HepG2 (cell line): Measurements from ENCODE around the gene SLC25A11. TPM values are rescaled to one million over a fixed set of nuclear protein-coding genes. Genes with fewer than 3 reads are reported as not detected.

Experiments
- AKAP8 ChIP-seq: sonication (generic); formaldehyde crosslinking; IDR thresholded peaks from 2 replicates; pipeline ENCODE4 v1.5.1; 2020; ENCODE audit warnings: mild to moderate bottlenecking, missing genetic modification reagents
- ARID2 ChIP-seq: sonication (generic); formaldehyde crosslinking; IDR thresholded peaks from 2 replicates; pipeline ENCODE4 v1.8.1; 2022; ENCODE audit warnings: mild to moderate bottlenecking, missing genetic modification reagents, borderline replicate concordance
- ATF2 ChIP-seq: sonication (generic); formaldehyde crosslinking; IDR thresholded peaks from 2 replicates; pipeline ENCODE4 v1.4.0; 2020; ENCODE audit warnings: missing genetic modification reagents
- CHCHD3 ChIP-seq: sonication (generic); formaldehyde crosslinking; IDR thresholded peaks from 2 replicates; pipeline ENCODE4 v1.8.0; 2022; ENCODE audit warnings: mild to moderate bottlenecking, missing genetic modification reagents, moderate library complexity
- ETV5 ChIP-seq: IDR thresholded peaks from 2 replicates; pipeline ENCODE4 v1.6.1; 2018; ENCODE audit warnings: missing biosample characterization, missing genetic modification reagents, inconsistent platforms, borderline replicate concordance
- FOXJ3 ChIP-seq: sonication (generic); formaldehyde crosslinking; IDR thresholded peaks from 2 replicates; pipeline ENCODE4 v1.4.0; 2020; ENCODE audit warnings: missing genetic modification reagents, mild to moderate bottlenecking, borderline replicate concordance
- GATAD1 ChIP-seq: IDR thresholded peaks from 2 replicates; pipeline ENCODE4 v1.6.1; 2016; ENCODE audit warnings: missing genetic modification reagents, missing compliant biosample characterization
- PAF1 ChIP-seq: IDR thresholded peaks from 2 replicates; pipeline ENCODE4 v1.6.1; 2016; ENCODE audit warnings: missing genetic modification reagents, missing compliant biosample characterization
- PAX8 ChIP-seq: sonication (generic); formaldehyde crosslinking; IDR thresholded peaks from 2 replicates; pipeline ENCODE4 v1.8.0; 2022; ENCODE audit warnings: mild to moderate bottlenecking, missing genetic modification reagents, borderline replicate concordance
- POLR2G ChIP-seq: fragments of 200-400 bp; formaldehyde crosslinking; IDR thresholded peaks from 2 replicates; pipeline ENCODE4 v1.6.1; 2018; ENCODE audit warnings: mild to moderate bottlenecking, low read depth, low read length, moderate library complexity
- SKI ChIP-seq: fragments of 450-650 bp; IDR thresholded peaks from one replicate; pipeline ENCODE4 v1.6.1; 2018; ENCODE audit warnings: mild to moderate bottlenecking; ENCODE audit not compliant: partially characterized antibody
- TBX2 ChIP-seq: sonication (generic); formaldehyde crosslinking; IDR thresholded peaks from 2 replicates; pipeline ENCODE4 v1.5.0; 2020; ENCODE audit warnings: missing genetic modification reagents, mild to moderate bottlenecking, borderline replicate concordance
- ZFX ChIP-seq: sonication (generic); formaldehyde crosslinking; IDR thresholded peaks from 2 replicates; pipeline ENCODE4 v1.4.0; 2020; ENCODE audit warnings: mild to moderate bottlenecking, low read depth, missing genetic modification reagents, moderate library complexity
- ZNF382 ChIP-seq: sonication (generic); formaldehyde crosslinking; IDR thresholded peaks from 2 replicates; pipeline ENCODE4 v1.5.0; 2020; ENCODE audit warnings: missing genetic modification reagents, mild to moderate bottlenecking, borderline replicate concordance
- ZNF737 ChIP-seq: sonication (generic); formaldehyde crosslinking; IDR thresholded peaks from 2 replicates; pipeline ENCODE4 v1.5.0; 2020; ENCODE audit warnings: missing genetic modification reagents, mild to moderate bottlenecking, borderline replicate concordance
- ZSCAN29 ChIP-seq: sonication (generic); formaldehyde crosslinking; conservative IDR thresholded peaks from 2 replicates; pipeline ENCODE4 v1.4.0; 2020; ENCODE audit warnings: mild to moderate bottlenecking, missing genetic modification reagents
- polyA plus RNA-seq, 8 experiments: library from polyadenylated mRNA; depleted of rRNA in 3 of 8; stranded (reverse) in 7 of 8; unstranded in 1 of 8; fragments of >200 nt; fragmentation: Illumina TruSeq in 4 of 8; extraction: Trizol in 4 of 8; gene quantifications; 2 replicates each; pipeline versions ENCODE4 v1.2.1 to v1.2.3, GENCODE V29; 2011 to 2016; ENCODE audit warnings: low read depth in 4 of 8, missing spikeins in 1 of 8, mixed read lengths in 1 of 8; ENCODE audit not compliant: insufficient read depth in 1 of 8
- total RNA-seq, 5 experiments: library from RNA; depleted of rRNA; stranded (reverse); fragments of >200 nt; fragmentation: Illumina TruSeq; extraction: Trizol; gene quantifications; 2 replicates each; pipeline ENCODE4 v1.2.3, GENCODE V29; 2016; ENCODE audit warnings: low read depth in 1 of 5
- TF ChIP-seq, protein P1 (sequence below): sonication (generic); formaldehyde crosslinking; IDR thresholded peaks from 2 replicates; pipeline ENCODE4 v1.4.0; 2020; ENCODE audit warnings: missing genetic modification reagents
- TF ChIP-seq, protein P2 (sequence below): sonication (generic); formaldehyde crosslinking; IDR thresholded peaks from 2 replicates; pipeline ENCODE4 v1.4.0; 2020; ENCODE audit warnings: missing genetic modification reagents

Gene SLC25A11
- total and polyA plus RNA-seq, 2 of the 13 experiments (the other 11 are each of a cell fraction or from before 2014, with no cell fraction given) = 35.4 to 47.2 TPM

DNA sequence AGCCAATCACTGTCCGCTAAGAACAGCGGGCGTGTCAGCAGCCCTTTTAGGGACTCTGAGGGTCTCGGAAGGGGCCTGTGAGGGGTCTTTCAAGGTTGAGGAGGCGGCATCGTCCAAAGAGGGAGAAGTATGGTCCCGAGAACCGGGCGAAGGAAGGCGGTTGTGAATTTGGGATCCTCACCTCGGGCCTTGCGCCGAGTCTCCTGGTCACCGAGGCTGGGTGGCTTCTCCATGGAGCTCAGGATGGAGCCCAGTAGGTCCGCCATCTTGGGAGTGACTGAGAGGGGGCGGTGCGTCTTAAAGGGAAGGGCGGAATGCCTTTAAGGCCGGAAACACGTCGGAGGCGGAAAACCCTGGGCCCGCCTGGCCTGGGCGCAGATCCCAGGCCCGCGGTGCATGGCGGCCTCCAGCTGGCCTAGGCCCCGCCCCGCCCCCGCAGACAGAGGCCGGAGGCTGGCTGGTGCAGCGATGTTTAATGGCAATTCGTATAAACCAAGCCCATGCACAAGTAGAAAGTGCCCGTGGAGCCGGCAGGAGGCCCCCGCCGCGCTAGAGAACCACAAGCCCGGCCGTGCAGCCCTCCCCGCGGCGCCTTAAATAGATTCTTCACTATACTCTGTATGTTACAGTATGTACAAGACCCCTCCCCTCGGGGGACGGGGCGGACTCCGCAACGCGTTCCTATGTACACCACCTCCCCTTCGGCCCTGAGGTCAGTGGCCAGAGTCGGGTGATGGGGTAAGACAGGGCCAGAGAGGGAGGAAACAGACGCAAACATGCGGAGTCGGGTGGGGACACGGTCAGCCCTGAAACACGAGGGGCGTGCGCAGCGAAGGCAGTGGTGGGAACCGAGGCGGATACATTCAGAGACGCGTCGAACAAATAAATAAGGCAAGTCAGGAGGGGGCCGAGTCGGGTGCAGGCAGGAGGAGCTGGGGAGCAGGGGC, 28.0 kb upstream of the SLC25A11 start, which contains the start of gene SPAG7 (continued):
- no peak for TF ChIP-seq AKAP8
- TF ChIP-seq PAX8 (CRISPR knock-in tag) = no peak
- no peak for TF ChIP-seq ZNF382 (CRISPR knock-in tag)
- TF ChIP-seq PAF1 (CRISPR knock-in tag) = 0 out of 2 replicates have a peak, but pooled peaks have one; percentile 15
- TF ChIP-seq, protein P1, sequence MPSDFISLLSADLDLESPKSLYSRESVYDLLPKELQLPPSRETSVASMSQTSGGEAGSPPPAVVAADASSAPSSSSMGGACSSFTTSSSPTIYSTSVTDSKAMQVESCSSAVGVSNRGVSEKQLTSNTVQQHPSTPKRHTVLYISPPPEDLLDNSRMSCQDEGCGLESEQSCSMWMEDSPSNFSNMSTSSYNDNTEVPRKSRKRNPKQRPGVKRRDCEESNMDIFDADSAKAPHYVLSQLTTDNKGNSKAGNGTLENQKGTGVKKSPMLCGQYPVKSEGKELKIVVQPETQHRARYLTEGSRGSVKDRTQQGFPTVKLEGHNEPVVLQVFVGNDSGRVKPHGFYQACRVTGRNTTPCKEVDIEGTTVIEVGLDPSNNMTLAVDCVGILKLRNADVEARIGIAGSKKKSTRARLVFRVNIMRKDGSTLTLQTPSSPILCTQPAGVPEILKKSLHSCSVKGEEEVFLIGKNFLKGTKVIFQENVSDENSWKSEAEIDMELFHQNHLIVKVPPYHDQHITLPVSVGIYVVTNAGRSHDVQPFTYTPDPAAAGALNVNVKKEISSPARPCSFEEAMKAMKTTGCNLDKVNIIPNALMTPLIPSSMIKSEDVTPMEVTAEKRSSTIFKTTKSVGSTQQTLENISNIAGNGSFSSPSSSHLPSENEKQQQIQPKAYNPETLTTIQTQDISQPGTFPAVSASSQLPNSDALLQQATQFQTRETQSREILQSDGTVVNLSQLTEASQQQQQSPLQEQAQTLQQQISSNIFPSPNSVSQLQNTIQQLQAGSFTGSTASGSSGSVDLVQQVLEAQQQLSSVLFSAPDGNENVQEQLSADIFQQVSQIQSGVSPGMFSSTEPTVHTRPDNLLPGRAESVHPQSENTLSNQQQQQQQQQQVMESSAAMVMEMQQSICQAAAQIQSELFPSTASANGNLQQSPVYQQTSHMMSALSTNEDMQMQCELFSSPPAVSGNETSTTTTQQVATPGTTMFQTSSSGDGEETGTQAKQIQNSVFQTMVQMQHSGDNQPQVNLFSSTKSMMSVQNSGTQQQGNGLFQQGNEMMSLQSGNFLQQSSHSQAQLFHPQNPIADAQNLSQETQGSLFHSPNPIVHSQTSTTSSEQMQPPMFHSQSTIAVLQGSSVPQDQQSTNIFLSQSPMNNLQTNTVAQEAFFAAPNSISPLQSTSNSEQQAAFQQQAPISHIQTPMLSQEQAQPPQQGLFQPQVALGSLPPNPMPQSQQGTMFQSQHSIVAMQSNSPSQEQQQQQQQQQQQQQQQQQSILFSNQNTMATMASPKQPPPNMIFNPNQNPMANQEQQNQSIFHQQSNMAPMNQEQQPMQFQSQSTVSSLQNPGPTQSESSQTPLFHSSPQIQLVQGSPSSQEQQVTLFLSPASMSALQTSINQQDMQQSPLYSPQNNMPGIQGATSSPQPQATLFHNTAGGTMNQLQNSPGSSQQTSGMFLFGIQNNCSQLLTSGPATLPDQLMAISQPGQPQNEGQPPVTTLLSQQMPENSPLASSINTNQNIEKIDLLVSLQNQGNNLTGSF (CRISPR knock-in tag) = no peak
- no peak; the same call in 1 of the 2 replicates for TF ChIP-seq ZSCAN29 (CRISPR knock-in tag)
- peak; percentile 71; the same call in 1 of the 2 replicates for TF ChIP-seq ARID2 (CRISPR knock-in tag)
- no peak; the same call in 1 of the 2 replicates for TF ChIP-seq ETV5 (CRISPR knock-in tag)
- no peak for TF ChIP-seq ATF2 (CRISPR knock-in tag)
- TF ChIP-seq SKI = no peak
- peak; percentile 85 for TF ChIP-seq POLR2G
- no peak for TF ChIP-seq ZNF737
- TF ChIP-seq, protein P2, sequence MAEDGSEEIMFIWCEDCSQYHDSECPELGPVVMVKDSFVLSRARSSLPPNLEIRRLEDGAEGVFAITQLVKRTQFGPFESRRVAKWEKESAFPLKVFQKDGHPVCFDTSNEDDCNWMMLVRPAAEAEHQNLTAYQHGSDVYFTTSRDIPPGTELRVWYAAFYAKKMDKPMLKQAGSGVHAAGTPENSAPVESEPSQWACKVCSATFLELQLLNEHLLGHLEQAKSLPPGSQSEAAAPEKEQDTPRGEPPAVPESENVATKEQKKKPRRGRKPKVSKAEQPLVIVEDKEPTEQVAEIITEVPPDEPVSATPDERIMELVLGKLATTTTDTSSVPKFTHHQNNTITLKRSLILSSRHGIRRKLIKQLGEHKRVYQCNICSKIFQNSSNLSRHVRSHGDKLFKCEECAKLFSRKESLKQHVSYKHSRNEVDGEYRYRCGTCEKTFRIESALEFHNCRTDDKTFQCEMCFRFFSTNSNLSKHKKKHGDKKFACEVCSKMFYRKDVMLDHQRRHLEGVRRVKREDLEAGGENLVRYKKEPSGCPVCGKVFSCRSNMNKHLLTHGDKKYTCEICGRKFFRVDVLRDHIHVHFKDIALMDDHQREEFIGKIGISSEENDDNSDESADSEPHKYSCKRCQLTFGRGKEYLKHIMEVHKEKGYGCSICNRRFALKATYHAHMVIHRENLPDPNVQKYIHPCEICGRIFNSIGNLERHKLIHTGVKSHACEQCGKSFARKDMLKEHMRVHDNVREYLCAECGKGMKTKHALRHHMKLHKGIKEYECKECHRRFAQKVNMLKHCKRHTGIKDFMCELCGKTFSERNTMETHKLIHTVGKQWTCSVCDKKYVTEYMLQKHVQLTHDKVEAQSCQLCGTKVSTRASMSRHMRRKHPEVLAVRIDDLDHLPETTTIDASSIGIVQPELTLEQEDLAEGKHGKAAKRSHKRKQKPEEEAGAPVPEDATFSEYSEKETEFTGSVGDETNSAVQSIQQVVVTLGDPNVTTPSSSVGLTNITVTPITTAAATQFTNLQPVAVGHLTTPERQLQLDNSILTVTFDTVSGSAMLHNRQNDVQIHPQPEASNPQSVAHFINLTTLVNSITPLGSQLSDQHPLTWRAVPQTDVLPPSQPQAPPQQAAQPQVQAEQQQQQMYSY = no peak
- peak; percentile 78 for TF ChIP-seq GATAD1 (CRISPR knock-in tag)
- peak; percentile 62 for TF ChIP-seq TBX2 (CRISPR knock-in tag)
- TF ChIP-seq FOXJ3 (CRISPR knock-in tag) = no peak
- peak; percentile 97 for TF ChIP-seq ZFX (CRISPR knock-in tag)
- TF ChIP-seq CHCHD3 = no peak
